LNCAP (cell line): Measurements from ENCODE around the gene GMDS.

Experiments used
- CTCF ChIP-seq: fragments of 450-650 bp; IDR thresholded peaks from 2 replicates; pipeline ENCODE4 v1.5.1; 2017; ENCODE audit warnings: mild to moderate bottlenecking

The GMDS gene

GRCh38 chr6:1903780-1904465, 341.5 kb downstream of the GMDS start:
- TF ChIP-seq CTCF = no peak

DNA sequence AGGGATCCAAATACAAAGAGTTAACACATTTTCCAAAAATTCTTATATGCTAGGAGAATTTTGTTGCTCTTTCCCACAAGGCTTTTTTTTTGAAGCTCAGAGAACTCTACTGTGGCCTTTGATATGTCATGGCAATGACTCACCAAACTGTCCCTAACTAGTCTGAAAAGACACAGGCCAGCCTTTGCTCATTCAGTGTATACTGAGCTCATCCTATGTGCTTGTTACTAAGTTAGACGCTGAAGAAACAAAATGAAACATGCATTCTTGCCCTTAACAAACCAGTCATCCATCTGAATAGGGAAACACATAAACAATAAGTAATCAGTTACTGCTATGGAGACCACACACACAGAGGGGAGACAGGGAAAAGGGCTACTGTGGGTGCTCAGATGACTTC, 343.8 kb downstream of the GMDS start:
- no peak for TF ChIP-seq CTCF

DNA sequence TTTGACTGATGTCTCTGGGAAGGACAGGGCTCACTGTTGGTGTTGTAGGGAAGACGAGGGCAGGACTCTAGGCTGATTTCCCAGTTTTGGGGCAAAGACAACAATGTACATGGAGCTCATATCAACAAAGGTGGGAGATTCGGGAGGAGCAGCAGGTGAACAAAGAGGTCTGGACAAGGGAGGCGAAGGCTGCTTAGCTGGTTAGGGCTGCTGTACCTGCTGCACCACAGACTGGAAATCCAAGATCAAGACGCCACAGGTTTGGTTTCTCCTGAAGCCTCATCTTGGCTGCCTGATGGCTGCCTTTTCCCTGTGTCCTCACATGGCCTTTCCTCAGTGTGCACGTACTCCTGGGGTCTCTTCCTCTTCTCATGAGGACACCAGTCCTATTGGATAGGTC, 348.5 kb downstream of the GMDS start:
- no peak for TF ChIP-seq CTCF

DNA sequence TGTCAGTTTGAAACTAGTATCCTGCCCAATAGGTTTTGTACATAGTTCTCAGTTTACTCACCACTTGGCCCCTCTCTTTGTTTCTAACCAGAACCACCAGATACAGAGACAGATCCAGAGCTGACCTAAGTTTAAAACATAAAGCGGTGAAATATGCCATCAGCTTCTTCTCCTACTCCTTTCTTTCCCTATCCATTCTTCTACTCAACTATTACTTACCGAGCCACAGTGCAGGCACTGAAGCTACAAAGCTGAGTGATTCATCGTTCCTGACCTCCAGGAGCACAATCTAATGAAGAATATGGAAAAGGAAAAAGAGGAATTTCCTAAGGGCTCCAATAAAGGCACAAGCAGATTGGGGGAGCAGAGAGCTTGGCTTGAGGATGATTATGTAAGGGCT, 349.7 kb downstream of the GMDS start:
- TF ChIP-seq CTCF = no peak

DNA sequence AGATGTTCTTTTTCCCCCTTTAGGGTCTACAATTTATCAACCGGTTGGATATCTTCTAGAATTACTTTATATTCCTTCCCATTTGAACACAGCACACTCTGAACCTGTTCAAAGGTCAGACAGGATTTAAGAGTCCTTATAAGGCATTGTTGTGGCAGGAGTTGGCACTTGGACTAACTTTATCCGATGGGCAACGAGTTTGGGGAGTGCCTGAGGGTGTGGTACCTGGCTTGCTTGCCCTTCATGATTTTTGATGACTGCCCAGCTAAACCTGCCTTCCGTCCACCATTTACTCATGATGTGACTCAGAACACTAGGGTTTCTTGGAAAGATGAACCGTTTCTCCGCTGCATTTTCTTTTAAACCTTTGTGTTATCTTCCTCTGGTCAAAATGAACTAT, 350.5 kb downstream of the GMDS start:
- no peak for TF ChIP-seq CTCF

DNA sequence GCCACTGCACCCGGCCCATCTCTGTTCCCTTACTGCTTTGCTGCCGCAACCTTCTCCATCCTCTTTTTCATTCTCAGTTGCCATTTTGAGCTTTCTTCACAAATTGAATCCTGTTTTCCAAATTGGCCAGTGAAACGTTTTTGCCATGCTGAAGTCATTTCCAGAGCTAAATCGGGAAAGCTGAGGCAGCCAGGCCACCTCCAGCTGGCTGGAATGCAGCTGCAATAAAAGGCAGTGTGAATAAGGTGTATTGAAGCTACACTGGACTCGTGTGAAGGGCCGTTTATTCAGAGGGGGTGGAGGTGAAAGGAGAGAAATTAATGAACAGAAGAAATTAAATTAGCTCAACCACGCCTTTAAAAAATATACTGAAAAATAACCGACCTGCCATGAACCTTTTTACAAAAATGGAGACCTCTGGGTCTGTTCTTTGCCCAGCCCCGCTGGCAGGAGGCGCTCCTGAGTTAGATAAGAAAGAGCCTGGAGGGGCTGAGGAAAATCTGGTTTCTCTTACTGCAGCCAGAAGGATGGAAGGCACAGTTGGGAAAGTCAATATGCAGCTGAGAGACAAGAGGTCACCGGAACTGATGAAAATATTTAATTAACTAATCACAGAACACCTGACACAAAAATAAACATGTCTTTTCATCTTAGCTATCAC, 351.8 kb downstream of the GMDS start:
- no peak for TF ChIP-seq CTCF

GRCh38 chr6:1892716-1893115, 352.7 kb downstream of the GMDS start:
- no peak for TF ChIP-seq CTCF
